Stimulated activated CD4-positive, alpha-beta T cell treated with anti-CD3 and anti-CD28 coated beads, Interleukin-1b, Interleukin-23, amount 100 ng/mL, for 4 hours (primary cell): ENCODE data around the gene PRSS38.
A peak's percentile ranks its signal among the peaks of the same experiment; 100 is the strongest.

Source experiments
- DNase-seq, 2 donors: peaks; one replicate each; pipeline ENCODE4 v3.0.0-alpha.2; 2020; ENCODE audit warnings: low read depth in 2 of 2

PRSS38 gene

DNA sequence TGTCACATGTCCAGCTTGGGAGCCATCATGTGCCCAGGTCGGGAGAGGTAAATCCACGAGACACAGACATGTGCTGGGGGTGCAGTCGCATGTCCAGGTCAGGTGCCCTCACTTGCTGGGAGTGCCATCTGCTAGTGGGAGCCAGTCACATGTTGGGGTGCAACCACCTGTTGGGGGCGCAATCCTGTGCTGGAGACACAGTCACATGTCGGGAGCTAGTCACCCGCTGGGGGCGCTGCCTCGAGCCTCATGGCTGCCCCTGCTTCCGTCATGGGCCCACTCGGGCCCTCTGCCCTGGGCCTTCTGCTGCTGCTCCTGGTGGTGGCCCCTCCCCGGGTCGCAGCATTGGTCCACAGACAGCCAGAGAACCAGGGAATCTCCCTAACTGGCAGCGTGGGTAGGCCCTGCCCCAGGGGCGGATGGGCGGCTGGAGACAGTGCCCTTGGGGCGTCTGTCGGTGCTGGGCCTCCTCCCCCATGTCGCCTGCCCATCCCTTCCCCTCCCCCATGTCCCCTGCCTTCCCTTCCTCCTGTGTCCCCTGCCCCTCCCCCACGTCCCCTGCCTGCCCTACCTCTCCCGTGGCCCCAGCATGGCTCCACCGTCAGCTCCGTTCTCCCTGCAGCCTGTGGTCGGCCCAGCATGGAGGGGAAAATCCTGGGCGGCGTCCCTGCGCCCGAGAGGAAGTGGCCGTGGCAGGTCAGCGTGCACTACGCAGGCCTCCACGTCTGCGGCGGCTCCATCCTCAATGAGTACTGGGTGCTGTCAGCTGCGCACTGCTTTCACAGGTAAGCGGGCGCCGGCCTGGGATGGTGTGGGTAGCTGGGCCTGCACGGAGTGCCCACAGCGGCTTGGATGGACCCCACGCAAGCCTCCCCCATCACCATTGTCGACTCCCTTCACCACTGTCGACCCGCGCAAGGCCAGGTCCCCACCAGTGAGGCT, at the start of gene PRSS38:
Gene PRSS38, plus strand, starts transcription at position 208 of the 942 bp plus-strand sequence. Its CDS starts 42 bp downstream, at position 250.
- no peak for DNase-seq

DNA sequence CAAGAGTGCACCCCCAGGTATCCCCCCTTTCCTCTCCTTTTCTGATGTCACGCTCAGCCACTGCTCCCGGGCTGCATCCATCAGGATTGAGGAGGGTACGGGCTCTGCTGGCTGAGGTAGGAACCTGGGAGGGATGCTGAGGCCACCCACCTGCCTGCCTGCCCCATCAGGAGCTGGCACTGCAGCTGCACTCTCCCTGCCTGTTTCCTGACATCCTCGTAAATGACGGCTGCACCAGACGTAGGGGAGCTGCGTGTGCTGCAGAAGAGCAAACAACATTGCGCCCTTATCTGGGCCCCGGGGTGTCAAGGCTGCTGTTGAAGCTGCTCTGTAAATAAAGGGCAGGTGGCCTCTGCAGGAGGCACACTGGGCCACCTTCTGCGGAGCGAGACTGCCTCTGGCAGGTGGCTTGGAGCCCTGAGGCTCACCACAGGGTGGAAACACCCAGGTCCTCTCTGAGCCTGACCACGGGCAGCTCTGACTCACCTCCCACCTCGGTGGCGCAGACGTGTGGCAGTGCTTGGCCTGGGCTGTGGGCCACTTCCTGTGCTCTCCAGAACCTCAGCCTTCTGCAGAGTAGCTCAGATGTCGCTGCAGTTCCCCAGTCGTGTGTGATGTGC, 49.4 kb upstream of the PRSS38 start:
- DNase-seq, result peak in 1 of 2 donors; percentile 24

DNA sequence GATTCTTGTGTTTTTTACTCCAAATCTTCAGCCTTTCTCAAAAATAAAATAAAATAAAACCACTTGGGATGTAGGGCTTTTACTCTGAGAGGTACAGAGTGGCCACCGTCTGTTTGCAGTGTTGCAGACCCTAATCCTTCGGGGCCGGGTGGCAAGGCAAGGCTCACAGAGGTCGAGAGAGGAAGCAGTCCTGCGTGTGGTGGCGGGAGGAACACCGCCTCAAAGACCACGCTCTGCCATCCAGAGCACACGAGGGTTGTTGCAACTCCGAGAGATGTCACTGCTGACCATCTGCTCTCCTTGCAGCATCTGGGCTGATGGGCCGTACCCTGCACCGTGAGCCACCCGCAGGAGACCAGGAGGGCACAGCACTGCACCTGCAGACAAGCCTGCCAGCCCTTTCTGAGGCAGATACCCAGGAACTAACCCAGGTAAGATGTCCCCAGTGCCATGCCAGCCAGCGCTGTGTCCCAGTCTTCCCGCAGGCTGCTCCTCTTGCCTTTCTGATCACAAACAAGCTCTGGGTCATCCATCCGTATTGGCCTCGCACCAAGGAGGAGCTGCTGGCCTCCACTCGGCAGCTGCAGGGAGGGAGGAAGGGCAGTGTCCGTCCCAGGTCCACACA, 48.7 kb upstream of the PRSS38 start:
- no peak for DNase-seq

DNA sequence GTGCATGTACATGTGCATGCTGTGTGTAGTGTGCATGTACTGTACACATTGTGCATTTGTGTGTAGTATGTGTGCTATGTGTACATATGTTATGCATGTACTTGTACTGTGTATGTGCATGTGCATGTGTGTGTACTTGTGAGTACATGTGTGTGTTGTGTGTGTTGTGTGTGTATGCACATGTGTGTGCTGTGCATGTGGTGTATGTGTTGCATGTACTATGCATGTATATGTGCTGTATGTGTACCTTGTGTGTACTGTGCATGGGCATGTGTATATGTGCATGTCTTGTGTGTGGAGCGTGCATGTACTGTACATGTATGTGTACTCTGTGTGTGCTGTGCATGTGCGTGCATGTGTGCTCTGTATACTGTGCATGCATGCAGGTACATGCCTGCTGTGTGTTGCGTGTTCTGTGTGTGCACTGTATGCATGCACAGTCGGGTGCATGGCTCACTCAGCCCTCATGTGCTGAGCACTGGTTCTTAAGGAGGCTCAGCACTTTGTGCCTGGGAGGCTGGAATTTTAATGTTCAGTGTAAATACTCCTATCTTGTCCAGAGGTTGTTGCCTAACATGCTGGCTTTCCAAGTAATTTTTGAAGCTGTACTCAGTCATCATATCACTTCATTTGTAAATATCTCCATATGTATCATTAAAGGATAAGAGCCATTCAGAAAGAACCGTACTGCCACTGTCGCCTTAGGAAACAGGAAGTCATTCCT, 47.9 kb upstream of the PRSS38 start:
- DNase-seq, result no peak

- DNase-seq, result no peak
These were observed 47.4 kb upstream of the PRSS38 start for GRCh38 chr1:227768125-227768439.

- no peak for DNase-seq
These were observed 46.8 kb upstream of the PRSS38 start for GRCh38 chr1:227768640-227769039.

DNA sequence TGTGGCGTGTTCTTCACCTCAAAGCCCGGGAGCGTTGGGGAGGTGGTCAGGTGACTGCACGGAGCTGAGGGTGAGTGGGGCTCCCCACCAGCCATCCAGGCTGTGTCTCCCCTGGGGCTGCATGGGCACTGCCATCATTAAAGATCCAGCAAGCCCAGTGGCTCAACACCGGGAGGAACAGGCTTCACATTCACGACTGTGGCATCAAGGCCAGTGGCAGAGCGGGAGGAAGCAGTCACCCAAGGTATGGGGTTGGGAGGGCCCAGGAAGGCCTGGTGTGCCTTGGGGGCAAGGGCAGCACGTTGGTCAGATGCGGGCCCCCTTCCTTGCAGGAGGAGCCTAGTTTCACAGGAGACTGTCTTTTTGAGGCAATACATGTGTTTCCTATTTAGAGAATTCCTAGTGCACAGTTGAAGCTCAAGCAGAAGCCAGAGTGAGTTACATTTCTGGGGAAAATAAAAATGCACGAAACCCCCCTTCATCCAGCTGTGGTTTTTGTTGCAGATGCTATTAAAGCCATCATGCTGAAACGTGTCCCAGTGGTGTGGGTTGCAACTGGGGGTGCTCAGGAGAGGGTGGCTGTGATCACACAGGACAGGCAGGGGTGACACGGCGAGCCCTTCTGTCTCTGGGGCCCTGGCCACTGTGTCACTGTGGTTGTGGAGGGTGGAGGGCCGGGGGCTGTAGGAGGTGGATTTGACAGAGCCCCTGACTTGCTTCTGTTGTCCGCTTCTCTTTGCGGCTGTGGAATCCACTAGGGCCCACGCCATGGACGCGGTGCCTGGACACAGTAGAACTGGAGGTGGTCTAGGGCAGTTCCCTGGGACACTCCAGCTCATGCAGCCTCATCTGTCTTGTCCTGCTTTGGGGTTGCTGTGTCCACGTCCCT, 46.2 kb upstream of the PRSS38 start:
- DNase-seq, result no peak

DNA sequence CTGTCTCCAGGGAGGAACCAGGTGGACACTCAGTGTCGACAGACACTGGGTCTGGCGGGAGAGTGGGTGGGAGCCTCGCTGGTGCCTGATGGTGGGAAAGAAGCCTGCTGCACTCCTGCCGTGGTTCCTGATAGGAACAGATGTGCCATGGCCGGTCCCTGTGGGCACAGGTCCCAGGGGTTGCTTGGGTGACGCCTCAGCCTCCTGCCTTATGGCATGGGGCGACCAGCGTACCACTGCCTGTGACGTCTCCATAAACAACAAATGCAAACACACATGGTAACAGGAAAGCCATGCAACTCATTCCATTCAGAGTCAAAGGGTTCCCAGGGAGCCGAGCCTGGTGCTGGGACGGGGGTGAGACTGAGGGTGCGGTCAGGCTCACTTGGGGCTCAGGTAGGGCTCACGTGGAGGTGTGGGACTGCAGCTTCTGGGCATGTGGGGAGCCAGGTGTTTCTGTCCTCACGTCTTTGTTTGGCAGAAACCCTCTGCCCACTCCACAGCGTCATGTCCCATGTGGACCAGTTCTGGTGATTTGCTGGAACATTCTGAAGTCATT, 45.5 kb upstream of the PRSS38 start:
- DNase-seq, result no peak

DNA sequence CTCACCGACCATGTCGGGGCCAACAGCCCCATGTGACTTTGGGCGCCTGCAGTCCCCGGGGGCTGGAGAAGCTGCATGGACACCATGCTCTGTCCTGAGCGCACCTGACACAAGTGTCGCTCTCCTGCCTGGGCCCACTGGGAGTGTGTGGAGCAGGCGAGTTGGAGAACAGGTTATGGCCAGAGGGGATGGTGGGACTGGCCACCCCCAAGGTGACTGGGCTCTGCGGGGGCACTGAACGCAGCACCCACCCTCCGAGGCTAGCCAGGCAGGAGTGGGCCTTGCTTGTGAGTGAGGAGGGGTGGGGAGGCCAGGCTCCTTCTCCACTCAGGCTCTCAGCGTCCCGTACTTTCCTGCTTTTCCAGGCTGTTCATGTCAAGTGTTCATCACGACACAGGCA, 44.7 kb upstream of the PRSS38 start:
- DNase-seq, result no peak

DNA sequence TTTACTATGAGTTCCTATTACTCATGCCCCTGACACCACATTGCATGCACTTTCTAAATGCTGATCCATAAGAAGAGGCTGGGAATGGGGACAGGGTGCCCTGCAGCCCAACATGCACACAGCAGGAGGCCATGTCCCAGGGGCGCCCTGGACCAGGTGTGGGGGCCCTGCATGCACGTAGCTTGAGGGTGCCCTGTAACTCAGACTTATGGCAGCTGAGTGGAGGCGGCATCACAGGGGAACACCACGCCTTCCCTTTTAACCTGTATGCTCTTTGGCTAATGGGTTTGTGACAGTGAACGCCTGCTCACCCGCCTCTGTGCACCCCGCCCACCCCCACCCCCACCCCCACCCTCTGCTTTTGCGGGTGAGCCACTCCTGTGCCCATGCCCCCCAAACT, 44.1 kb upstream of the PRSS38 start:
- no peak for DNase-seq

- no peak for DNase-seq
These were observed 43.7 kb upstream of the PRSS38 start for GRCh38 chr1:227771771-227772170.

DNA sequence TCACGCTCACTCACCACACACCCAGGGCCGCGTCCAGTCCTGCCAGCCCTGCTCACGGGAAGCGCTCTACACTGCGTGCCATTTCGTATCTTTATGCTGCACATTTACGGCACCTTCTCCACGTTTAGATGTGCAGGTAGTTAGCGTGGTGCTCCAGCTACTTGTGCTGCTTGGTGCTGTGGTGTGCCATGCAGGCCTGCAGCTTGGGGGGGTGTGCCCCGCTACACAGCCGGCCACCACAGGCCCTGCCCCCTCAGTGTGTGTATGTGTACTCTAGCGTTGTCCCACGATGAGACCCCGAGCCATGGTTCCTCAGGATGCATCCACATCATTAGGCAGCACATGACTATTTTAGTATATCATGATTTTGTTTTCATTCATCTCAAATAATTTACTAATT, 41.9 kb upstream of the PRSS38 start:
- DNase-seq, result no peak

- DNase-seq, result no peak
These were observed 41.3 kb upstream of the PRSS38 start for GRCh38 chr1:227774051-227774731.

DNA sequence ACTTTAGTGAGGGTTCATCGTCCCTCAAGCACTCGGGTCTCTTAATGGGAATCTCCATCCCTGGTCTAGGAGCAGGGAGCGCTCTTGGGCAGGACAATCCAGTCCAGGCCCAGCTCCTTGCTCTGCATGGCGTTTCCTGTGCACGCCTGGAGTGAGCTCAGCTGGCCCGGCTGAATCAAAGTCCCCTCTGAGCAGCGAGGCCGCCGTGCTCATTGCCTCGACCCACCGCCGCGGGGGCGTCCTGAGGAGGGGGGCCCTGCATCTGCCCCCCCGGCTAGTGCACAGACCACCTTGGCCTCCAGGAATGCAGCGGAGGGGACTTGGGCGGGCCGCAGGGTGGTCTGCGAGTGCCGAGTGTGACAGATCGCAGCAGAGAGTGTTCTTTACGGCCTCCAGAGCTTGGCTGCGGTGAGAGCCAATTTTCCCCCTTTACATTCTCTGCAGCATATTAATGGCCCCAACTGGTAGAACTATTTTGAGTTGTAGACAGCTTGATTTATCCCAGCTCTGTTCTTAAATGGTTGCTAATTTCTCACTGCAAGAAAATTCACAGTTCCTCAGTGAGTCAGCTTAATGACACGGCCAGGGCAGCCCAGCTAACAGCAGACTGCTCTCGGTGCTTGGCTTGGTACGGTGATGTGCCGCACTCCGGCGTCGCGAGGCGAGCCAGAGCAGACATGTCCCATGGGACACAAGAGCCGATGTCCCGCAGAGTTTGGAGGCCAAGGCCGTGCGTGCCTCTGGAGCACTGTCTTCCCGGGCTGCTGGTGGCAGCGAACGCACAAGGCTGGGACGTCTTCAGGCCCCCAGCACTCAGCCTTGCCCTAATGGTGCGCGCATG, 40.4 kb upstream of the PRSS38 start:
- DNase-seq, result no peak

DNA sequence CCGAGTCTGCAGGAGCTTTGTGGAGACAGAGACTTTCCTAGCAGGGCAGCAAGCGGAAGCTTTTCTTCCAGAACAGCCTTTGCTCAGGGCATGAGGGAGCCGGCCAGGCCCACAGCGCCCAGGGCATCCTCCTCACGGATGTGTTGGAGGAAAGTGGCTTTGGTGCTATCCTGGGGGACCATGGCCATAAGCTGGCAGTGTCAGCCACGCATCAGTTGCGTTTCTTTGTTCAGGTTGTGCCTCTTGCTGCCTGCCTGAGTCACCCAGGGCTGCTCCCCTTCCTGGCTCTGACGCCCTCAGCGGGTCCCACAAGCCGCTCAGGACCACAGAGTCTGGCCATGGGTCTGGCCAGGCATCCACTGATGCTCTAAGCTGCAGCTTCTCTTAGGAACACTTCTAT, 39.6 kb upstream of the PRSS38 start:
- no peak for DNase-seq

DNA sequence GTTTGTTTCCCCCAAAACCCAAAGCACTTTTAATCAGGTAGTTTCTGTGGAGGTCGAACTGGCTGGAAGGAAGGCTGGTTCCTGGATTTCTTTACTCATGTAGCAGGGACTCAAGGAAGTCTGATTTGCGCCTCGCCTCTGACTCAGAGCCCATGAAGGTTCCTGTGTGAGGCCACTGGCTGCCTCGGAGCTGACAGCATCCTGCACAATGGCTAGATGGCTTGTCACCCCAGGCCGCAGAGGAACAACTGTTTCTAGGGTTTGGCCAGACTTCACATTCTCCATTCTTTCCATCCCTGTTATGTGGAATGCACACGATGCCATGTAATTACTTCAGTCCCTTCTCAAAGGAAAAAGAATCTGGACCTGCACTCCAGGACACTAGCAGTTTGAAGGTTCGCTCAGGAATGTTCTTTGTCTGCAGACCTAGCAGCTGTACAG, 39.1 kb upstream of the PRSS38 start:
- no peak for DNase-seq

- no peak for DNase-seq
These were observed 38.3 kb upstream of the PRSS38 start for GRCh38 chr1:227777156-227777555.

GRCh38 chr1:227777646-227778045, 37.8 kb upstream of the PRSS38 start:
- no peak for DNase-seq

DNA sequence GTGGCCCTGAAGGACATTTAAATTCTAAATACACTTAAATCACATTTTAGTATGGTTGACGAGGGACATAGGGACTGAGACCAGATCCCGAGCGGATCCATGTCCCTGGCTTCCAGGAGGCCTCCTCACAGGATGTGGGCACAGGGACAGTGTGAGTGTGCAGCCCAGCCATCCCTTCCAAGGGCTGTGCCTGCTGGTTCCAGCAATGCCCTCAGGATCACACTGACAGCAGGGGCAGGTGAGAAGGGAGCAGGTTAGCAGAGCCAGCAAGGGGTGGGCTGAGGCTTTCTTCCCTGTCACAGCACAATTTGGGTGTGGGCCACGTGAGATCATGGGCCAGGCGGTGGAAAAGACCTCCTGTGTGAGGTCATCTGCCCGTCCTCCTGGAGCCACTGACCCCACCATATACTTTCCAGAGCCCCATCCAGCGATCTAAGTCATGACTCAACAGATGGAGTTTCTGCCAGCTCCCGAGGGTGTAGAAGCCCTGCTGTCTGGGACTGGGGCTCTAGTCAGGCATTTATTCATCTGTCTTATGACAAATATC, 37.0 kb upstream of the PRSS38 start:
- DNase-seq, result no peak
